HG02943 (cell line): ENCODE measurements around the gene FOXN3.

Experiments
- ATAC-seq: cut with Tn5 transposase; IDR thresholded peaks from one replicate; pipeline ENCODE4 v1.9.1; 2021; ENCODE audit warnings: mild to moderate bottlenecking, low read depth, moderate library complexity; ENCODE audit not compliant: unreplicated experiment

Gene FOXN3

DNA sequence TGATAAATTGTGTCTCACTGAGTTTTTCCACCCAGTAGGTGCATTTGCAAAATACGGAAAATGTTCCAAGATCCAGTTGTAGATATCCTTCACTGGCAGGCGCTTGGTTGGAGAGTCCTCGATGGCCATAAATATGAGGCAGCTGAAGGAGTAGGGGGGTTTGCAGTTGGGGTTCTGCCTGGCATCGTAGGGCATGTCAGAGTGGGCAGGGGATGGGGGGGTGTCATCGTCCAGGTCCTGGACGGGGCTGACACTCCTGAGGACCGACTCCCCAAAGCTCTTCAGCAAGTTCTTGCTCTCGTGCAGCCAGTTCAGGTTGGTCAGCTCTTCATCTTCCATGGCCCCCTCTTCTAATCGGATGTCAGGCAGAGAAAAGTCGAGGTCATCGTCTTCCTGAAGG is 5.1 kb downstream of the FOXN3 start:
- ATAC-seq = no peak

DNA sequence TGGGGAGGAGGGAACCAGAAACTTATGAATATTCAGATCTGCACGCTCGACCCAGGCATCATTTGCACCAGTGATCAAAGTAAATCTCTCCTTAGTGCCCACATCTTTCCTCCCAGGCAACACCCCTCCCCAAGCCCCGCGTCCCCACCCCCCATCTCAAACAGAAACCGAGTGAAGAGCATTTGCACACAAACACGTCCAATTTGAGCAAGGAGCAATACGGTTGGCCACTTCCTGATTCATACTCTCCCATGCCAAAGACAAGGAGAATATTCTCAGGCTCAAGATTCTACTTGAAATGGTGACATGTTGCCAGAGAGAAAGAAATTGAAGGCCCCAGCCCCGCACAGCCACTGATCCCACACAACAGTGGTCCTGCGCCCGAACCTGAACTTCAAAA is 7.1 kb downstream of the FOXN3 start:
- no peak for ATAC-seq

DNA sequence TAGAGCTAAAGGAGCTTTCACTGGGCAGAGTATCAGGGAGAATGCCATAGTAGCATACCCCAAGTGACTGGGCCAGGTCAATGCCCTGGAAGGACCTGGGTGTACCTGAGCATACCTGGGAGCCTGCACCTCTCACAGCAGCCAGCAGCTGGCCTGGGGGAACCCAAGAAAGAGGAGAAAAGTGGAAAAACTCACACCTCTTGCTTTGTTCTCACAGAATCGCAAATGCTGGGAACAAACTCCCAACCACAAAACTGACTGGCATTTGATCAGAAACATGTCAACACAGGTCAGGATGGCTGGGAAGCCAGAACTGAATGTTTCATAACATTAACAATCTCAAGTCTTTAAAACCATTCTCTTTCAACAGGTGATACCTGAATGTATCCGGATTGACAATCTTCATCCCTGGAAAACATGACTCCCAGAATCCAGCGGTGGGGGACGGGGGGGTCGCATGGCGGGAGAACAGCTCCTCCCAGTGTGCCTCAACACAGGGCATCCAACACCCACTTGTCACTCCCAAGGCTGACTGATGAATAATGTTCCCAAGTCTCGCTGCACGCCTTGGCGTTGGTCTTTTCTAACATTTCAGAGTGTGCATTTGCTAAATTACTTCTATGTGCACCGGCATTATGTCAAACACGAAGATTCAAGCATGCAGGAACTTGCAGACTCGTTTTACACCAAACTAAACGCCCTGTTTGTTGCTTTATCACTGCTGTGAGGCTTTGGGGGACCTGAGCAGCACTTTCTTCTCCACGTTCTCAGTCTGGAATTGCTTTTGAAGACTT is 7.9 kb downstream of the FOXN3 start:
- no peak for ATAC-seq

DNA sequence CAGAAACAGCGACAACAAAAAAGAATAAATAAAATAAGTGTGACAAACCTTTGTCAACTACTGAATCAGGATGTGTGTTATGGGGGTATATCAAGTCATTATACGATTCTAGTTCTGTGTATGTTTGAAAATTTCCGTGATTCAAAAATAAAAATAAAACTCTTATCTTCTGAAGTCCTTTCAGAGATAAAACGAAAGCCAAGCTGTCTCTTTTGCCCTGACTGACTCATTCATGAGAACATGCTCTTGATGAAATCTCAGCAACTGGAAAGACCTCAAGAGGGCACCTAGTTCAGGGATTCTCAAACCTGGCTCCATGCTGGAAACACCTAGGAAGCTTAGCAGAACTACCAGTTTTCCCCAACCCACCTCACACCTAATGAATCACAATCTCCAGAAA is 9.2 kb downstream of the FOXN3 start:
- no peak for ATAC-seq

DNA sequence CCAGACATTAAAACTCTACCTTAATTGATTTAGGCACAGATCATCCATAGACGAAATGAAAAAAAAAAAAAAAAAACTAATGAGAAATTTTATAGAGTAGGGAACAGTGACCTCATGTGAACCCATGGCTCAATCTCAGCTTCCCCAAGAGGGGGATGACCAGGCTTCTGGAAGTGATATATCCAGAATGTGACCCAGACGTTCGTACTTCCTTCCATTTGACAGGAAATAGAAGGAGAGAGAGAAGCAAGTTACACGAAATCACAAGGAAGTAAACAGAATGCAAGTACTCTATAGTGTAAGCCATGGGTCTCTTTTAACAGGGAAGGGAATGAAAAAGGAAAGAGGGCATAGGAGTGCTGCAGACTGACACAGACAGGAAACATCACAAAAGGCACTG is 10.1 kb downstream of the FOXN3 start:
- ATAC-seq = no peak

DNA sequence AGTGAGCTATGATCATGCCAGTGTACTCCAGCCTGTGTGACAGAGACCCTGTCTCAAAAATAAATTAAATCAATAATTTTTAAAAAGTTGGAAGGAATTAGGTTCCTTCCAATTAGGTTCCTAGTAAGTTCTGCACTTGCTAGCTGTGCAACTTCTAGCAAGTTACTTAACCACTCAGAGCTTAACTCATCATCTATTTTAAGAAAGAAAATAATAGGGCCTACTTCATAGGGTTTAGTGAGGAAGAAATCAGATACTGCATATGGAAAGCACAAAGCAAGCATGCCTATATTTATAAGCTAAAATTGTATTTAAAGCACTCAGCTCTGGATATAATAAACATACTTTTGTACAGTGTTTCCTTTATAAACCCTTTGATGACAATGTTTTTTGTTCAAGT is 10.7 kb downstream of the FOXN3 start:
- ATAC-seq = no peak

DNA sequence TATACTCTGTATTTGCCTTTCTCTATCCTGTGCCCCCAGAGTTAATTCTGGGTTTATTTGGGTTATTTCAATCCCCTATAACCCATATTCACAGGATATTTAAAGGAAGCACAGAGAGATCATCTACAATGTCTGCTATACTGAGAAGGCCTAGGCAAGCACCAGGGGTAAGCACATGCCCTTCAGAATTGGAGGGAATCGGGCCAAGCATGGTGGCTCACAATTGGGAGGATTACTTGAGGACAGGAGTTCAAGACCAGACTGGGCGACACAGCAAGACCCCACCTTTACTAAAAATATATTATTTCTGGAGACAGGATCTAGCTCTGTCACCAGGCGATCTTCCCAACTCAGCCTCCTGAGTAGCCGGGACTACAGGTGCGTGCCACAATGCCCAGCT is 11.3 kb downstream of the FOXN3 start:
- no peak for ATAC-seq

DNA sequence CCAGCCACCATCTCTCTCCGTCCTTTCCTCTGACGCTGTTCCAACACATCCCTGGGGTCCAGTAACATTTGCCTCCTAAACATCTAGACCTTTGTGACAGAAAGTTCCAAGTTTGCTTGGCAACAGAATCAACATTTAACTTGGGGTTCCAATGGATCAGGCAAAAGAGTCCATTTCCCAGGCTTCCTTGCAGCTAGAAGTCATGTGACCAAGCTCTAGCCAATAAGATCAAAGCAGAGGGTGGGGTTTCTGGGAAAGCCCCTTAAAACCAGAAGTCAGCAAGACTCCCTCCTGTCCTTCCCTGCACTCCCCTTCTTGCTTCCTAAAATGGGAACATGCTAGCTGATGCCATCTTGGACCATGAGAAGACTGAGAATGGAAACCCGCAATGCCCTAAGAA is 14.7 kb downstream of the FOXN3 start:
- no peak for ATAC-seq

DNA sequence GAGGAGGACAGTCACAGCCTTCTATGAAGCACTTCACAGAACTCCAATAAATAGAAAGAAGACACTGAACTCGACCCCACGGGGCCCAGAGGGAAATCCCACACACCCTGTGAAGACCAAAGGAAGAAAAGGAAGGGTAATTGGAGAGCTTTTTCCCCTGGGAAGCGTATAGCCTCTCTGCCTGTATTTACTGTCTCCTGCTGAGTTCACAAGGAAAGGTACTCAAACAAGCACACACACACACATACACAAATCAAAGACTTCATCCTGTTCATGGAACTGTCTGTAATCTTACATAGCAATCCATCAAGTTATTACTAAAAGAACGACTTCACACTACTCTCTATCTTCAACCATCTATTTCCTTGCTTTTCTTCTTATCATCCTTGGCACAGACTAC is 15.3 kb downstream of the FOXN3 start:
- no peak for ATAC-seq

DNA sequence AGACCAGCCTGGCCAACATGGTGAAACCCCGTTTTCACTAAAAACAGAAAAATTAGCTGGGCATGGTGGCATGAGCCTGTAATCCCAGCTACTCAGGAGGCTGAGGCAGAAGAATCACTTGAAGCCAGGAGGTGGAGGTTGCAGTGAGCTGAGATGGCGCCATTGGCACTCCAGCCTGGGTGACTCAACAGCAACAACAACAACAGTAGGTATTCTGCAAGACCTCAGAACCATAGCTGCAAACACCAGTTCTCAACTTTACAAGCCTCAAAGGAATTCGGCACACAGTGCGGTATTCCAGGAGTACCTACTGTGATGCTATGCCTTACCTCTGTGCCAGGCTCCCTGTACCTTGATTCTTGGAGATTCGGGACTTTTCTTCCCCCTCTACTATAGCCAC is 15.8 kb downstream of the FOXN3 start:
- ATAC-seq = no peak

DNA sequence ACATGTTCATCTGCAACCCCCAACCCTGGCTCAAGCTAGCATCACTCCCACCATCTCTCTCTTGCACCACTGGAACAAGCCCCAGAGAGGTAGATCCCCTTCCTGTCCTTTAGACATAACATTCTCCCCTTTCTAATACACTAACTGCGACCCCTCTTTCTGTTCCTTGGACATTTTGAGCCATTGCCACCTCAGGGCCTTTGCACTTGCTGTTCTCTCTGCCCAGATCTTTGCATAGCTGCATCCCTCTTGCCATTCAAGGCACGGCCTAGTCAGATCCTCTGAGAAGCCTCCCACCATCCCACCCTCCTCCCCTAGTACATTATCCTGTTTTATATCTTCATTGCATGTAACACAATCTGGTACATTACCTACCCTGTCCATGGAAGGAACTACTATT is 16.5 kb downstream of the FOXN3 start:
- ATAC-seq = no peak

DNA sequence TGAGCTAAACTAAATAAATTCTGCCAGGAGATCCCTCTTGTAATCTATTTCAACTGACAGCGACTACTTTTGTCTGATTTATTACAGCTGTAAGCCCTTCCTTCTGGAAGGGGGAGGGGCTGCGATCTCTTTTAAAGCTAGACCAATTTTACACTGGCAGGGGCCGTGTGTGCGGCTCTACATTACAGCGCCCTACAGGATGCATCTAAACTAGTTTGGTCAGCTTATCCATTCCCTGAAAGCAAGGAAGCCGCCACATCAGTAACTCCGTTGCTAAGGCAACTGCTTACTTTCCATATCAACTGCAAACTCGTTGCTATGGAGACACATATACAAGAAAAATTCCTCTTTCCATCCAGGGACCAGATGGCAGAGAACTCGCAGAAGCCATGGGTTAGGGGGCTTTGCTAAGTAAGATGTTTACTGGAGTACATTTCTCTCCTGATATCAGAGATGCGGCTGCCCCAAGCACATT is 17.4 kb downstream of the FOXN3 start:
- no peak for ATAC-seq

DNA sequence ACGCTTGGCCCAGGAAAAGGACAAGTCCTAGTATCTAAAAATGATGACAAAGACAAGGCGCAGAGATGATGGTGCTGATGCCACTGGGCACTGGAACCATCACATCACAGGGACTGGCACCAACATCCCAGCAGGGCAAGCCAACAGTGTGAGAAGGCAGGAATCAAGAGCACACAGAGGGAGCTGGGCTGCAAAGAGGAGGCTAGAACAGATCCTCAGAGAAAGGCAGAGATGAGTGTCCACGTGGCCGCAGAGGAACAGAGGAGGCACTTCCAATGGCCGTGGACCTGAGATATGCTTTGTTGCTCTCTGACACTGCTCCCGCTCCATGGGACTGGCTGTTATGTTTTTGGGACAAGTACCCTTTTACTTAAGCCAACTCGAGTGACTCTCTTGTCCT is 17.9 kb downstream of the FOXN3 start:
- no peak for ATAC-seq

DNA sequence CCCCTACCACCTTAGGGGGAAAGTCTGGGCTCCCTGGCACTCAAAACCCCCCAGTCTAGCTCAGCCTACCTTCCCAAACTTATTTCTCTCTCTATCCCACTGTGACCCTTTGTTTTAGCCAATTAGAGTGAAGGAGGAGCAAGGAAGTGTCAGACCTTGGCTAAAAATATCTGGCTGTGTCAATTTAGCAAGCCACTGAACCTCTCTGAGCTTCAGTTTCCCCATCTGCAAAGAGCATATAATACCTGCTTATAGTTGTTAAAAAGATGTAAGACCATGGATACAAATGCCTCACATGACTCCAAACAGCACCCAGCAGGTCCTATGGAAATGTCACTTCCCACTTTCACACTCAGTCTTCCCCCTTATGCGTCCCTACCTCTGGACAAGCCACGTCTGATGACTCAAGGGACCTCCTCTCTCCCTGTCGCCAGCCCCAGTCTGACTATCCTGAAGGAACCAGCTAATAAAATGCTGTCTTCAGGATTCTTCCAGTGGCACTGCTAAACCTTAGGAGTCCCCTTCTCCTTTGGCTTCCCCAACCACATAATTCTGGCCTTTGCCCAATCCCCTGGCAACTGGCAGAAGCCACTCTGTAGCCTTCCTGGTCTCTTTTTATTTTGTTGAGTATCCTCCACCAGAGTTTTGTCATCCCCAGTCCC is 19.3 kb downstream of the FOXN3 start:
- no peak for ATAC-seq

DNA sequence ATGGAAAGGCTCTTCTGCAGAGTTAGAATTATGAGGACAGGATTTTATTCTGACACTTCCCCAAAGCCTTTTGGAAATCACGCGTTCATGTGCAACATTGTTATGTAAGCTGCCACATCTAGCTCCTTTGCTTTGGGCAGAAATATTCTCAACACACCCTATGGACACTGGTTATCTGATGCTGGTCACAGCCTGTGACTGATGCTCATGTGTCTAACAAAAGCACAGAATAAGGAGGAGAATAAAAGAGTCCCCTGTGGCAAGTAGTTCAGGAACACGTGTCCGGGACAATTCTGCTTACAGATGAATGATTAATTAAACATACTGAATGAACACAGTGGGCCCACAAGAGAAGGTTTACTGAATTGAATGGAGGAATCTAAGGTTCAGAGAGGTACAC is 22.1 kb downstream of the FOXN3 start:
- ATAC-seq = no peak

DNA sequence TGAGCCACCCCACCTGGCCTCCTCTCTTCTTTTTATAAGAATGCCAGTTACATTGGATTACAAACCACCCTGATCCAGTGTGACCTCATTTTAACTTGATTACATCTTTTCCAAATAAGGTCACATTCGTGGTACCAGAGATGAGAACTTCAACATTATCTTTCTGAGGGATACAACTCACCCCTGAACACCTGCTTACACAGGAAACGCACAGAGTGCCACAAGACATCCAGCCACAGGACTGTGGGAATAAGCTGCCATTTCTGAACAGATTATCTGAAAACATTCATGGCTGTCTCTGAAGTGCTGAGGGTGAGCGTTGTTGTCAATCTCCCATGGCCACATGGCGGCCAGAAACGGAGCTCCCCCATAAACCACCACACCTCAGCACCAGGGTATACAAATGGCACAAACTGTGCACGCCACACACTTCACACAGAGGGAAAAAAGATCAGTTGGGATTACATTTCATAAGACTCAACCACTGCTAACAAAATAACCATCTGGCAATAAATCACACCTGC is 23.7 kb downstream of the FOXN3 start:
- no peak for ATAC-seq

DNA sequence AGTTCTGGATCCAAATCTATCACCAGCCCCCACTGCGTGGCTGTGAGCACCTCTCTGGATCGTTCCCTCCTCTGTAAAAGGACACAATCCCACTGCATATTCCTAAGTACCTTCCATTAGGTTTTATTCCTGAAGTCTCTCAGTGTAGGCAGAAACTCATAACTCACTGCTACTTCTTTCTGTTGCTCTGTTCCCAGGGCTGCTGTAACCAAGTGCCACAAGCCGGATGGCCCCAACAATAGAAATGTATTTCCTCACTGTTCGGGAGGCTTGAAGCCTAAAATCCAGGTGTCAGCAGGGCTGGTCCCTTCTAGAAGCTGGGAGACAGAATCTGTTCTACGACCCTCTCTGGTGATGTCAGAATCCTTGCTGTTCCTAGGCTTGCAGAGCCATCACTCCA is 24.9 kb downstream of the FOXN3 start:
- no peak for ATAC-seq

DNA sequence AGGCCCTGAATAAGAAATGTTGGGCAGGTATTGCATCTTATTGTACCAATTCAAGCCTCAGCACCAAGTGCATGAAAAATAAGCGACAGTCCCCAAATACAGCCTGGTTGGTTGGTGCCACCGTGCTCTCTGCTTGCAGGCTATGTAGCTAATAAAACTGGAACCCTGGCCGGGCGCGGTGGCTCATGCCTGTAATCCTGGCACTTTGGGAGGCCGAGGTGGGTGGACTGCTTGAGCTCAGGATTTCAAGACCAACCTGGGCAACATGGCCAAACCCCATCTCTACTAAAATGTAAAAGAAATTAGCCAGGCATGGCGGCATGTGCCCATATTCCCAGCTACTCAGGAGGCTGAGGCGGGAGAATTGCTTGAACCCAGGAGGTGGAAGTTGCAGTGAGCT is 25.5 kb downstream of the FOXN3 start:
- no peak for ATAC-seq

DNA sequence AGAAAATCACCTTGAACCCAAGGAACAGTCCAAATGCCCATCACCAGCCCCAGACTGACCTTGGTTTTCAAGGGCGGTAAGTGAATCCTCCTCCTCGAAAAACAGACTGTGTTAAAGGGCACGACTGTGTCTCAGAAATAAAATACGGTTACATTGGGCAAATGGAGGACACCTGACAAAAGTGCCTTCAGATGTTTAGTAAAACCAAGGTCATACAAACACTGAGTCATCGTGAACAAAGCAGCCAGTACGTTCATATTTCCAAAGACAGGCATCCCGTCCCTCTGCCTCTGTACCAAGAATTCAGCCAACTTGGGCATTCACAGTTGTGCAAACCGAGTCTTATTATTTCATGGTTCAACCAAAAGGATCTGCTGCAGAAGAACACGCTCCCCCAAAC is 25.9 kb downstream of the FOXN3 start:
- ATAC-seq = no peak

DNA sequence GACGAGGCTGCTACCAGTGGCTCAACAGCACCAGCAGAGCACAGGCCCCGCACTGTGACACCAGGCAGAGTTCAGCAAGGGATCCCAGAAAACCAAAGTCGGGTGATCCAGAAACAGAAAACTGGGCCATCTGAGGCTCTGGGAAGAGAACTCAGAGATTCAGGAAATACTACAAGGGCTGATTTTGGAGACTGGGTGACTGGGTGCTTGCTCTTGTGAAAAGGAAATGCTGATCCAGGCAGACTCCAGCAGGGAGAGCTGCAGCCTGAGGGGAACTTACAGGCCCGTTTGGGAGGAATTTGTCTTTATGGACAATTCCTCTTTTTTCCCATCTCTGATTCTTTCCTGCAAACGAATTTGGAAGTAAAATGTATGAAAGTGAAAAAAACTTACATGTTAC is 28.2 kb downstream of the FOXN3 start:
- no peak for ATAC-seq

DNA sequence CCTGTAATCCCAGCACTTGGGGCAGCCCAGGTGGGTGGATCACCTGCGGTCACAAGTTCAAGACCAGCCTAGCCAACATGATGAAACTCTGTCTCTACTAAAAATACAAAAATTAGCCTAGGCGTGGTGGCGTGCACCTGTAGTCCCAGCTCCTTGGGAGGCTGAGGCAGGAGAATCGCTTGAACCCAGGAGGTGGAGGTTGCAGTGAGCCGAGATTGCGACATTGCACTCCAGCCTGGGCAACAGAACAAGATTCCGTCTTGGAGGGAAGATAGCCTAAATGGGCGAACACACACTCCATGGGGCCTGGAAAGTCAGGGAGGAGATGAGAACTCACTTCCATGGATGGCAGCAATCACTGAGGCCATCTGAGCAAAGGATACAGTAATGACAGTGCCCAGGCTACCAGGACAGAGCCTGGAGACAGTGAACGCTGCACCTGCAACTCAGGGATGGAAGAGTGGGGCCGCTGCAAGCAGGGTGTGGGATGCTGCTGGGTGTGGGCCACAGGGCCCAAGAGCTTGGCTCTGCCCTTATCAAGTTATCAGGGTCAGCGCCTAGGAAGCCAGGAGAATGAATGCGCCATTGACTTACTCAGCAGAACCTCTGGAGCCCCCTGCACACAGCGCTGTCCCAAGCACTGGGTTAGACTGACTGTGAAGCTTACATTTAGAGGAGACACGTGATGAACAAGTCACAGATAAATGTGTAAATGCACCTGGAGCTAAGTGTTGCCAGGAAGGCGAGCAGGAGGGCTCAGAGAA is 28.9 kb downstream of the FOXN3 start:
- no peak for ATAC-seq
